Measurements from ENCODE around the gene ABCA3. TPM values are rescaled to one million over a fixed set of nuclear protein-coding genes. Genes with fewer than 3 reads are reported as not detected.

The ABCA3 gene
- total and polyA plus RNA-seq, 2 donors from 2014 or later = 5.5 to 35.5 TPM

DNA sequence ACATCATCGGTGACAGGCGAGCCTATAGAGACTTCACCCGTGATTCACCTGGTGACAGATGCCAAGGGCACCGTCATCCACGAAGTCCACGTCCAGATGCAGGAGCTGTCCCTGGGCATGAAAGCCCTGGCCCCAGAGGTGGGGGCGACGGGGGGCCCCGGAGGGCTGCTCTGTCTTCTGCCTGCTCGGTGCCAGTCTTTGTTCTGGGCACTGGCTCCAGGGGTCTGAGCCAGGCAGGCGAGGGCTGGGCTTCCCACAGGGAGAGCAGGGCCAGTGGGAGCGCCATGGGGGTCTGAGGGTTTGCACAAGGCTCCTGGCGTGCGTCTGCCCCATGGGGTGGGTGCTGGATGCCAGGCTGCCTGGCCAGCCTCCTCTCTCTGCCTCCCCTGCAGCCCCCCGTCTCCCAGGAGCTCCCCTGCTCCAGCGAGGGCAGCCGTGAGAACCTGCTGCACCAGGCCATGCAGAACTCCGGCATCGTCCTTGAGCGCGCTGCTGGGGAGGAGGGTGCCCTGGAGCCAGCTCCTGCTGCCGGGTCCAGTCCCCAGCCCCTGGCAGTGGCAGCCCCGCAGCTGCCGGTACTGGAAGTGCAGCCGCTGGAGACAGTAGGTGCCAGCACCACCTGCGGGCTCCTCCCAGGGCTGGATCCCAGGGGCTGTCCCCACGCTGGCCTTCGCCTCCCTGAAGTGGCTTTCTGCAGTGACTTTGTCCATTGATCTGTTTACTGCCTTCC lies 107.3 kb downstream of the ABCA3 start:
- no peak overlapping the region for H3K27ac ChIP-seq (ENCODE audit: low read depth in 2 of 2, low read length in 2 of 2)

DNA sequence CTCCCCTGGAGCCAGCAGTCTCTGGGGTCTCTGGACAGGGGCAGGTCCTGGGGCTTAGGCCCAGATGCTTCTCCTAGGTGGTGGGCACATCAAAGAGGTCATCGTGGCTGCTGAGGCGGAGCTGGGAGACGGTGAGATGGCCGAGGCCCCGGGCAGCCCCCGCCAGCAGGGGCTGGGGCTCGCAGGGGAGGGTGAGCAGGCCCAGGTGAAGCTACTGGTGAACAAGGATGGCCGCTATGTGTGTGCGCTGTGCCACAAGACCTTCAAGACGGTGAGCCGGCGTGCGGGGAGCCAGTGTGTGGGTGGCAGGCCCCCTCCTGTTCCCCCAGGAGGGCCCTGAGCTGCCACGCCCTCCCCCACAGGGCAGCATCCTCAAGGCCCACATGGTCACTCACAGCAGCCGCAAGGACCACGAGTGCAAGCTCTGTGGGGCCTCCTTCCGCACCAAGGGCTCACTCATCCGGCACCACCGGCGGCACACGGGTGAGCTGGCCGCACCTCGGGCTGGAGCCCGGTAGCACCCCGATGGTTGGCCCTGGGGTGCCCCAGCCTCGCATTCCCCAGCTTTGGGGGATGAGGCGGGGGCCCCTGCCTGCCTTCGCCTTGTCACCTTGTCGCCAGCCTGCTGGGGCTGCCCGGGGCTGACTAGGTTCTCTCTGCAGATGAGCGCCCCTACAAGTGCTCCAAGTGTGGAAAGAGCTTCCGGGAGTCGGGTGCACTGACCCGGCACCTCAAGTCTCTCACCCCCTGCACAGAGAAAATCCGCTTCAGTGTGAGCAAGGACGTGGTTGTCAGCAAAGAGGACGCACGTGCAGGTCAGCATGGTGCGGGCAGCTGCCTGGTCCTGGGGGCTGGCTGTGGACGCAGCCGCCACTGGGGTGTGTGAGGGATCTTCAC lies 108.2 kb downstream of the ABCA3 start:
- H3K9me3 ChIP-seq (ENCODE audit: control insufficient read depth in 2 of 3, insufficient read depth in 1 of 3, low read length in 3 of 3) = no peaks in the 10 kb centered on the region
- FAIRE-seq = no peak
- no peaks in the 10 kb centered on the region for H3K27me3 ChIP-seq (ENCODE audit: control insufficient read depth, insufficient read depth, low read length)
- intact Hi-C loops (cut with DNase I) = no loop called here
- H3K36me3 ChIP-seq (ENCODE audit: control insufficient read depth in 2 of 3, insufficient read depth in 3 of 3, low read length in 3 of 3) = peaks cover 0 to 32% (median 14%) of the 10 kb centered on the region in 3 donors
- TF ChIP-seq, protein P1, sequence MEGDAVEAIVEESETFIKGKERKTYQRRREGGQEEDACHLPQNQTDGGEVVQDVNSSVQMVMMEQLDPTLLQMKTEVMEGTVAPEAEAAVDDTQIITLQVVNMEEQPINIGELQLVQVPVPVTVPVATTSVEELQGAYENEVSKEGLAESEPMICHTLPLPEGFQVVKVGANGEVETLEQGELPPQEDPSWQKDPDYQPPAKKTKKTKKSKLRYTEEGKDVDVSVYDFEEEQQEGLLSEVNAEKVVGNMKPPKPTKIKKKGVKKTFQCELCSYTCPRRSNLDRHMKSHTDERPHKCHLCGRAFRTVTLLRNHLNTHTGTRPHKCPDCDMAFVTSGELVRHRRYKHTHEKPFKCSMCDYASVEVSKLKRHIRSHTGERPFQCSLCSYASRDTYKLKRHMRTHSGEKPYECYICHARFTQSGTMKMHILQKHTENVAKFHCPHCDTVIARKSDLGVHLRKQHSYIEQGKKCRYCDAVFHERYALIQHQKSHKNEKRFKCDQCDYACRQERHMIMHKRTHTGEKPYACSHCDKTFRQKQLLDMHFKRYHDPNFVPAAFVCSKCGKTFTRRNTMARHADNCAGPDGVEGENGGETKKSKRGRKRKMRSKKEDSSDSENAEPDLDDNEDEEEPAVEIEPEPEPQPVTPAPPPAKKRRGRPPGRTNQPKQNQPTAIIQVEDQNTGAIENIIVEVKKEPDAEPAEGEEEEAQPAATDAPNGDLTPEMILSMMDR (IDR thresholded peaks at IDR 0.05; ENCODE audit: borderline replicate concordance, extremely low read depth, insufficient read depth) = no peak
- no peak overlapping the region for H3K27ac ChIP-seq (ENCODE audit: low read depth in 2 of 2, low read length in 2 of 2)
- peaks cover 0 to 7% (median 0%) of the 10 kb centered on the region in 3 donors for H3K4me1 ChIP-seq (ENCODE audit: control insufficient read depth in 2 of 3, insufficient read depth in 2 of 3, low read depth in 1 of 3, low read length in 3 of 3)
- H3K9ac ChIP-seq (ENCODE audit: low read length in 3 of 3) = no peak overlapping the region
- H3K4me3 ChIP-seq (ENCODE audit: low read length in 3 of 3) = no peak overlapping the region
- DNase-seq = peak in 1 of 5 donors; percentile 70

More for the DNA sequence above, 107.3 kb downstream of the ABCA3 start:
- peaks cover 0 to 7% (median 0%) of the 10 kb centered on the region in 3 donors for H3K4me1 ChIP-seq (ENCODE audit: control insufficient read depth in 2 of 3, insufficient read depth in 2 of 3, low read depth in 1 of 3, low read length in 3 of 3)
- H3K36me3 ChIP-seq (ENCODE audit: control insufficient read depth in 2 of 3, insufficient read depth in 3 of 3, low read length in 3 of 3) = peaks cover 0 to 32% (median 14%) of the 10 kb centered on the region in 3 donors
- H3K9me3 ChIP-seq (ENCODE audit: control insufficient read depth in 2 of 3, insufficient read depth in 1 of 3, low read length in 3 of 3) = no peaks in the 10 kb centered on the region
- intact Hi-C loops (cut with DNase I) = no loop called here
- peak in 1 of 5 donors; percentile 73 for DNase-seq
- TF ChIP-seq, protein P1 (IDR thresholded peaks at IDR 0.05; ENCODE audit: borderline replicate concordance, extremely low read depth, insufficient read depth) = no peak
- H3K9ac ChIP-seq (ENCODE audit: low read length in 3 of 3) = no peak overlapping the region
- no peak overlapping the region for H3K4me3 ChIP-seq (ENCODE audit: low read length in 3 of 3)
- H3K27me3 ChIP-seq (ENCODE audit: control insufficient read depth, insufficient read depth, low read length) = no peaks in the 10 kb centered on the region
- no peak for FAIRE-seq

DNA sequence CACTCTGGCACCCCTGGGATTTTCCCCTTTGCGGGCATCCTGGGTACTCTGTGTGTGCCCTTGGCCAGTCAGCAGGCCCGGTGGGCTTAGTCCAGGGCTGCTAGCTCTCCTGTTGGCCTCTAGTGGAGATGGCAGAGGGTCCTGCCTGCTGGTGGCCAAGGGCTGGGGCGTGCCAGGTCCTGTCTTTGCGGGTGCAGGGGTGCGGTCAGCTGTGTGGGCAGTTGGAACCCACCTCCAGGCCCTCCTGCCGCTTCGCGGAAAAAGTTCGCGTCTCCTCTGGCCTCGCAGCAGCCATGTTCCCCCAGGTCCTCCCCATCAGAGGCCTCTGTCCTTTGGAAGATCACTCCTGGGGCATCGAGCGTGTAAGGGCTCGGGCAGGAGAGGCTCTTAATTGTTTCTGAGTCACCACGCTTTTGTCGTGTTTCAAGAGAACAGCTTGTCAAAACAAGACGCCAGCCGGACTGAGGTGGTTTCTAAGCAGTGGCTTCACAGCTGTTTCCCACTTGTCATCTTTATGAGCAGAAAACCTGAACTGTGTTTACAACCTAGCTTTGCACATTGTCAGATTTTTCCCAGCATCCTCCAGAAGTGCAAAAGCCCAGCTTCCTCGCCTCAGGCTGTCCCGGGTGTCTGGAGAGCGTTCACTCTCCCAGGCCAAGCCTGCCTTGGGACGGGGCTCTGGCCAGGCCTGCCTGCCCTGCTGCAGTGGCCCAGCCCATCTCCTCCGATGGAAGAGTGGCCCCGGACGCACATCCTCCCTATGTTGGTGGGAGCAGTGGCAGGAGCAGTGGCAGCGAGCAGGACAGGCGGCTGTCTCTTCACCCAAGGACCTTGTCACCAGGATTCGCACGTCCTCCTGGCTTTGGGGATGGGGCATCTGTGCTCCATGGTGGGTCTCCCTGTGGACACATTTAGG lies 109.3 kb downstream of the ABCA3 start:
- TF ChIP-seq, protein P1 (IDR thresholded peaks at IDR 0.05; ENCODE audit: borderline replicate concordance, extremely low read depth, insufficient read depth) = no peak
- DNase-seq (no peak), FAIRE-seq (no peak)
- no peak overlapping the region for H3K27ac ChIP-seq (ENCODE audit: low read depth in 2 of 2, low read length in 2 of 2)
- no peaks in the 10 kb centered on the region for H3K27me3 ChIP-seq (ENCODE audit: control insufficient read depth, insufficient read depth, low read length)
- no peak overlapping the region for H3K9ac ChIP-seq (ENCODE audit: low read length in 3 of 3)
- intact Hi-C loops (cut with DNase I) = no loop called here
- H3K4me3 ChIP-seq (ENCODE audit: low read length in 3 of 3) = no peak overlapping the region
- H3K36me3 ChIP-seq (ENCODE audit: control insufficient read depth in 2 of 3, insufficient read depth in 3 of 3, low read length in 3 of 3) = peaks cover 0 to 32% (median 14%) of the 10 kb centered on the region in 3 donors
- no peaks in the 10 kb centered on the region for H3K9me3 ChIP-seq (ENCODE audit: control insufficient read depth in 2 of 3, insufficient read depth in 1 of 3, low read length in 3 of 3)
- H3K4me1 ChIP-seq (ENCODE audit: control insufficient read depth in 2 of 3, insufficient read depth in 2 of 3, low read depth in 1 of 3, low read length in 3 of 3) = no peaks in the 10 kb centered on the region
